ENCODE results near the gene TBX20.

The TBX20 gene

GRCh38 chr7:35272246-35272645 lies 18.3 kb upstream of the TBX20 start:
- TF ChIP-seq ZNF311 (tag by site-specific recombination; IDR thresholded peaks at IDR 0.05; ENCODE audit: borderline replicate concordance) (no peak), ZBTB6 (tag by site-specific recombination; IDR thresholded peaks at IDR 0.05) (no peak), ZNF248 (tag by site-specific recombination; IDR thresholded peaks at IDR 0.05) (no peak), ZNF324 (tag by site-specific recombination; IDR thresholded peaks at IDR 0.05) (no peak), ZNF623 (tag by site-specific recombination; IDR thresholded peaks at IDR 0.05) (no peak), ZFP41 (tag by site-specific recombination; IDR thresholded peaks at IDR 0.05; ENCODE audit: borderline replicate concordance) (no peak), ZBTB10 (tag by site-specific recombination; IDR thresholded peaks at IDR 0.05) (no peak), ZNF221 (tag by site-specific recombination; IDR thresholded peaks at IDR 0.05; ENCODE audit: borderline replicate concordance) (no peak), ZNF184 (tag by site-specific recombination; IDR thresholded peaks at IDR 0.05) (no peak), ZFP69B (tag by site-specific recombination; IDR thresholded peaks at IDR 0.05) (no peak), ATF2 (tag by site-specific recombination; IDR thresholded peaks at IDR 0.05; ENCODE audit: low read depth) (no peak), AEBP2 (tag by site-specific recombination; IDR thresholded peaks at IDR 0.05; ENCODE audit: borderline replicate concordance) (no peak)
- H3K4me1 ChIP-seq (ENCODE audit: control insufficient read depth, insufficient read depth, low read length): peaks cover 8% of the 10 kb centered on the region; the same call in 1 of the 2 replicates
- H3K9me3 ChIP-seq (ENCODE audit: control insufficient read depth, insufficient read depth, low read depth, low read length): no peaks in the 10 kb centered on the region
- POLR2A ChIA-PET: no interaction called here
- H3K4me3 ChIP-seq (ENCODE audit: low read depth, low read length): no peak overlapping the region
- CTCF ChIA-PET: no interaction called here
- no peak overlapping the region for H3K27ac ChIP-seq (ENCODE audit: extremely low read depth, low read depth, low read length)
- no peaks in the 10 kb centered on the region for H3K36me3 ChIP-seq (ENCODE audit: control insufficient read depth in 2 of 2, insufficient read depth in 1 of 2, low read length in 2 of 2)

GRCh38 chr7:35268953-35269352 lies 15.1 kb upstream of the TBX20 start:
- no peak for TF ChIP-seq ZNF175 (tag by site-specific recombination; IDR thresholded peaks at IDR 0.05)
- Histone ChIP-seq H3K36me3 (ENCODE audit: control insufficient read depth in 2 of 2, insufficient read depth in 1 of 2, low read length in 2 of 2) (no peaks in the 10 kb centered on the region), H3K9me3 (ENCODE audit: control insufficient read depth, insufficient read depth, low read depth, low read length) (no peaks in the 10 kb centered on the region), H3K27ac (ENCODE audit: extremely low read depth, low read depth, low read length) (no peak overlapping the region), H3K4me1 (ENCODE audit: control insufficient read depth, insufficient read depth, low read length) (peaks cover 8% of the 10 kb centered on the region; the same call in 1 of the 2 replicates), H3K4me3 (ENCODE audit: low read depth, low read length) (no peak overlapping the region)
- ChIA-PET POLR2A (no interaction called here), CTCF (no interaction called here)

- TF ChIP-seq HOXC10 (CRISPR knock-in tag; IDR thresholded peaks at IDR 0.05): no peak
- no peak for TF ChIP-seq PRDM6 (tag by site-specific recombination; IDR thresholded peaks at IDR 0.05)
- TF ChIP-seq CTCF (tag by site-specific recombination; IDR thresholded peaks at IDR 0.05): no peak
- no peak for TF ChIP-seq ZNF76 (tag by site-specific recombination; IDR thresholded peaks at IDR 0.05; ENCODE audit: borderline replicate concordance, low read depth)
- Histone ChIP-seq H3K27ac (ENCODE audit: extremely low read depth, low read depth, low read length) (no peak overlapping the region), H3K36me3 (ENCODE audit: control insufficient read depth in 2 of 2, insufficient read depth in 1 of 2, low read length in 2 of 2) (no peaks in the 10 kb centered on the region), H3K9me3 (ENCODE audit: control insufficient read depth, insufficient read depth, low read depth, low read length) (no peaks in the 10 kb centered on the region), H3K4me1 (ENCODE audit: control insufficient read depth, insufficient read depth, low read length) (peaks cover 8% of the 10 kb centered on the region; the same call in 1 of the 2 replicates), H3K4me3 (ENCODE audit: low read depth, low read length) (no peak overlapping the region)
- POLR2A ChIA-PET: no interaction called here
- CTCF ChIA-PET: no interaction called here
Observed at GRCh38 chr7:35267411-35267810, 13.5 kb upstream of the TBX20 start.

All from HEK293 (cell line).